Fibroblast of skin of left quadriceps (primary cell): ENCODE measurements around the gene ANKRD11.
A peak's percentile ranks its signal among the peaks of the same experiment; 100 is the strongest.
"Not testable (repeated sequence)": the region's sequence is repeated elsewhere in the genome, so short reads cannot be mapped to it uniquely, and the experiment has no call there.

Experiments used
- DNase-seq, 2 experiments: peaks; one replicate each; pipeline ENCODE4 v3.0.0-alpha.2; 2013; ENCODE audit warnings: low read depth in 2 of 2

Gene ANKRD11

GRCh38 chr16:89299357-89300111 lies 190.8 kb downstream of the ANKRD11 start:
- DNase-seq = not testable (repeated sequence)

- DNase-seq = no peak
These were observed 191.6 kb downstream of the ANKRD11 start for GRCh38 chr16:89298623-89299225.

GRCh38 chr16:89297910-89298545 lies 192.3 kb downstream of the ANKRD11 start:
- DNase-seq = no peak

- no peak for DNase-seq
These were observed 193.0 kb downstream of the ANKRD11 start for GRCh38 chr16:89297156-89297874.

GRCh38 chr16:89295915-89296314 lies 194.4 kb downstream of the ANKRD11 start:
- DNase-seq = no peak

- DNase-seq = no peak
These were observed 195.1 kb downstream of the ANKRD11 start for GRCh38 chr16:89295071-89295900.

GRCh38 chr16:89294486-89294885 lies 195.9 kb downstream of the ANKRD11 start:
- DNase-seq = no peak

- no peak for DNase-seq
These were observed 196.9 kb downstream of the ANKRD11 start for GRCh38 chr16:89293276-89294143.

GRCh38 chr16:89292443-89293078 lies 197.8 kb downstream of the ANKRD11 start:
- no peak for DNase-seq

GRCh38 chr16:89291776-89292175 lies 198.6 kb downstream of the ANKRD11 start:
- DNase-seq = no peak

- no peak for DNase-seq
These were observed 199.0 kb downstream of the ANKRD11 start for GRCh38 chr16:89291363-89291762.

- no peak for DNase-seq
These were observed 199.5 kb downstream of the ANKRD11 start for GRCh38 chr16:89290887-89291286.

GRCh38 chr16:89290472-89290871 lies 199.9 kb downstream of the ANKRD11 start:
- DNase-seq = no peak

GRCh38 chr16:89289428-89290395 lies 200.6 kb downstream of the ANKRD11 start:
- peak; percentile 15 to 22 for DNase-seq

GRCh38 chr16:89288966-89289365 lies 201.4 kb downstream of the ANKRD11 start:
- DNase-seq = no peak

- no peak for DNase-seq
These were observed 201.8 kb downstream of the ANKRD11 start for GRCh38 chr16:89288577-89288844.

GRCh38 chr16:89287777-89288576 lies 202.4 kb downstream of the ANKRD11 start:
- no peak for DNase-seq

- no peak for DNase-seq
These were observed 204.3 kb downstream of the ANKRD11 start for GRCh38 chr16:89286096-89286495.
